Measurements from ENCODE around the gene CCDC50. TPM values are rescaled to one million over a fixed set of nuclear protein-coding genes. Genes with fewer than 3 reads are reported as not detected.
A peak's percentile ranks its signal among the peaks of the same experiment; 100 is the strongest.

Gene CCDC50
- total and polyA plus RNA-seq, 10 of the 15 experiments (the other 5 are each of a cell fraction or from before 2014, with no cell fraction given), result 46.7 to 150 (median 125) TPM

DNA sequence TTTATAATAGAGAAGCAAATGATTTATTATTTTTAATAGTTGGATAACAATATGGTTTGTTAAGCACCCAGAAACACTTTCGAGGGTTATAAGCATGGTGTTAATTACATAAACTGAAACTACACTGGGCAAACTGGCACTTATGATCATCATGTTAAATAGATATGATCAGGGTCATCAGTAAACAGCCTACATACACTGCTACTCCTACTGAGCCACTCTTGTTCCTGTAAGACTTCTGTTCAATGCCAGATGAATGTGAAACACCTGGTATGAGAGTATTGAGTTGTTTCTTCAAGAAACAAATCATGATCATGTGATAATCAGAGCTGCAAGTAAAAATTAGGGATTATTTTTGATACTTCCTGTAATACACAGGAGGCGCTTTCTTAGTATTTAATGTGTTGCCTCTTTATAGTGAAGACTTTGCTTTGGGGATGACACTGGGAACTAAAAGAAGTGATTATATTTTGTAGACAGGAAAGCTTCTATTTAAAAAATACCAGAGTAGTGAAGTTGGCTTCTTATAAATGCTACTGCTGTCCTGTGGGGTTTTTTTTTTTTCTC, 33.4 kb downstream of the CCDC50 start:
- H3K4me3 ChIP-seq, result no peak overlapping the region
- ChIA-PET RAD21 (ENCODE audit: unreplicated experiment) (interaction anchor here (1.3 to 9.9 kb wide), 3 partner anchors 23 to 119 kb away, joined by 5 to 108 read pairs (median 72); no protein-coding TSS in a partner anchor), POLR2A (interaction anchor here (0.6 to 1.3 kb wide), 4 partner anchors 11 to 109 kb away, joined by 3 to 4 read pairs (median 3); partner anchors contain the start of gene CCDC50), CTCF (interaction anchor here (1.0 to 1.1 kb wide), 3 partner anchors 9 to 118 kb away, joined by 3 to 4 read pairs (median 4); no protein-coding TSS in a partner anchor), SMC1A (ENCODE audit: uncharacterized antibody, unreplicated experiment) (interaction anchor here (0.7 to 11.9 kb wide), 14 partner anchors 10 to 127 kb away, joined by 3 to 208 read pairs (median 4); no protein-coding TSS in a partner anchor)
- FAIRE-seq (no peak), ATAC-seq (peak; percentile 67), DNase-seq (ENCODE audit: low read depth, low spot score) (no peak)
- H3K79me2 ChIP-seq (ENCODE audit: control insufficient read depth, insufficient read depth, low read length), result no peaks in the 10 kb centered on the region; the same call in 1 of the 2 replicates
- H3K4me1 ChIP-seq (ENCODE audit: control insufficient read depth, insufficient read depth, low read length), result peaks cover 8% of the 10 kb centered on the region
- no peak overlapping the region for H3K4me2 ChIP-seq (ENCODE audit: control insufficient read depth, insufficient read depth)
- in situ Hi-C loops (cut with MboI), result no loop called here
- 52% methylated on average over 2 of the region's 2 CpGs for WGBS (ENCODE audit: insufficient coverage, insufficient replicate concordance, low lambda C conversion rate, missing lambda C conversion rate)
- intact Hi-C loops (cut with micrococcal nuclease; ENCODE audit: unreplicated experiment), result no loop called here
- peaks cover 14 to 15% of the 10 kb centered on the region in 2 experiments for H3K36me3 ChIP-seq (ENCODE audit: control insufficient read depth in 2 of 2, insufficient read depth in 2 of 2, low read length in 1 of 2)
- TF ChIP-seq NR2F1 (conservative IDR thresholded peaks at IDR 0.05) (no peak), E2F8 (IDR thresholded peaks at IDR 0.05; ENCODE audit: low read depth, partially characterized antibody) (no peak), MTA2 (IDR thresholded peaks at IDR 0.05; ENCODE audit: low read depth) (0 out of 2 replicates have a peak, but pooled peaks have one; percentile 22)
- TF ChIP-seq, protein P1, sequence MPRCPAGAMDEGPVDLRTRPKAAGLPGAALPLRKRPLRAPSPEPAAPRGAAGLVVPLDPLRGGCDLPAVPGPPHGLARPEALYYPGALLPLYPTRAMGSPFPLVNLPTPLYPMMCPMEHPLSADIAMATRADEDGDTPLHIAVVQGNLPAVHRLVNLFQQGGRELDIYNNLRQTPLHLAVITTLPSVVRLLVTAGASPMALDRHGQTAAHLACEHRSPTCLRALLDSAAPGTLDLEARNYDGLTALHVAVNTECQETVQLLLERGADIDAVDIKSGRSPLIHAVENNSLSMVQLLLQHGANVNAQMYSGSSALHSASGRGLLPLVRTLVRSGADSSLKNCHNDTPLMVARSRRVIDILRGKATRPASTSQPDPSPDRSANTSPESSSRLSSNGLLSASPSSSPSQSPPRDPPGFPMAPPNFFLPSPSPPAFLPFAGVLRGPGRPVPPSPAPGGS (IDR thresholded peaks at IDR 0.05; ENCODE audit: borderline replicate concordance, insufficient read depth, low read depth, low read length, poor library complexity, severe bottlenecking), result no peak
- H3K9ac ChIP-seq (ENCODE audit: control insufficient read depth, insufficient read depth, low read length), result no peak overlapping the region
- H3K9me3 ChIP-seq (replicated peaks; ENCODE audit: control insufficient read depth, insufficient read depth, low read length), result no peaks in the 10 kb centered on the region
- no peak overlapping the region for H3K27ac ChIP-seq (ENCODE audit: control insufficient read depth, insufficient read depth)
- no peak overlapping the region for H2AFZ ChIP-seq (ENCODE audit: control insufficient read depth, low read depth, low read length)
- H4K20me1 ChIP-seq (ENCODE audit: control insufficient read depth, insufficient read depth), result no peaks in the 10 kb centered on the region
- no peaks in the 10 kb centered on the region for H3K27me3 ChIP-seq (replicated peaks in 1 of 2; ENCODE audit: control insufficient read depth in 2 of 2, insufficient read depth in 2 of 2, low read length in 1 of 2)
- BruUV-seq (replicated peaks), result no TSS peak

All from GM12878 (cell line).